Tibial nerve (tissue), 4 donors: ENCODE data around the gene CELSR3.

Experiments
- CTCF ChIP-seq, 5 experiments: fragments of 200-600 bp in 3 of 5; fragments of 450-650 bp in 2 of 5; sonication (generic) in 3 of 5; IDR thresholded peaks; one replicate each; pipeline ENCODE4 v1.5.1; 2016 to 2019; ENCODE audit warnings: antibody characterized with exemption in 5 of 5, mild to moderate bottlenecking in 3 of 5, moderate library complexity in 2 of 5
- EP300 ChIP-seq, 2 donors: sonication (generic); formaldehyde crosslinking; IDR thresholded peaks; one replicate each; pipeline ENCODE4 v1.6.1; 2017; ENCODE audit warnings: antibody characterized with exemption in 2 of 2, mild to moderate bottlenecking in 1 of 2
- POLR2A ChIP-seq, 2 donors: fragments of 450-650 bp; IDR thresholded peaks; one replicate each; pipeline ENCODE4 v1.6.1; 2017; ENCODE audit warnings: antibody characterized with exemption in 2 of 2, mild to moderate bottlenecking in 2 of 2, moderate library complexity in 2 of 2

- no peak for TF ChIP-seq POLR2A (IDR thresholded peaks at IDR 0.05)
- TF ChIP-seq CTCF (IDR thresholded peaks at IDR 0.05) = no peak
- no peak for TF ChIP-seq EP300 (IDR thresholded peaks at IDR 0.05)
These were observed 21.3 kb downstream of the CELSR3 start for GRCh38 chr3:48641396-48641795.
